Right lobe of liver (tissue), 6 donors: ENCODE data around the gene DNAJA4. TPM values are rescaled to one million over a fixed set of nuclear protein-coding genes. Genes with fewer than 3 reads are reported as not detected.

Source experiments
- ATAC-seq, 4 donors: fragments of 200-7000 bp; cut with Tn5 transposase; one replicate each; pipeline ENCODE4 v1.9.1; 2020; ENCODE audit warnings: mild to moderate bottlenecking in 4 of 4, moderate library complexity in 4 of 4
- DNase-seq, 3 donors: peaks; one replicate each; pipeline ENCODE4 v3.0.0-alpha.2; 2020
- H3K27ac ChIP-seq, 3 donors: fragments of 200-600 bp; one replicate each; pipeline ENCODE4 v1.8.0; 2022
- H3K27me3 ChIP-seq, 2 donors: fragments of 200-600 bp; one replicate each; pipeline ENCODE4 v1.8.0; 2022
- H3K36me3 ChIP-seq, 4 donors: fragments of 200-600 bp; sonication (generic) in 1 of 4; one replicate each; pipeline versions ENCODE4 v1.5.1 to v1.8.0; 2017 to 2022; ENCODE audit warnings: control low read depth in 1 of 4
- H3K4me1 ChIP-seq, 4 donors: fragments of 200-600 bp; sonication (generic) in 1 of 4; one replicate each; pipeline versions ENCODE4 v1.5.1 to v1.8.0; 2017 to 2022; ENCODE audit warnings: control low read depth in 1 of 4
- H3K4me3 ChIP-seq, 3 donors: fragments of 200-600 bp; one replicate each; pipeline ENCODE4 v1.8.0; 2022
- H3K9me3 ChIP-seq, 4 donors: fragments of 200-600 bp; sonication (generic) in 1 of 4; one replicate each; pipeline versions ENCODE4 v1.5.1 to v1.8.0; 2017 to 2022; ENCODE audit warnings: control low read depth in 1 of 4
- CTCF ChIP-seq, 4 donors: fragments of 200-600 bp in 3 of 4; fragments of 450-650 bp in 1 of 4; IDR thresholded peaks; one replicate each; pipeline versions ENCODE4 v1.5.1 to v1.8.0; 2016 to 2022; ENCODE audit warnings: antibody characterized with exemption in 4 of 4, mild to moderate bottlenecking in 2 of 4
- POLR2A ChIP-seq: fragments of 450-650 bp; IDR thresholded peaks from one replicate; pipeline ENCODE4 v1.6.1; 2017; ENCODE audit warnings: antibody characterized with exemption, mild to moderate bottlenecking
- WGBS: methylation state at CpG from one replicate; pipeline ENCODE4 v1.1.6; 2018; ENCODE audit warnings: low coverage, low lambda C conversion rate; ENCODE audit not compliant: insufficient coverage; ENCODE audit errors: missing lambda C conversion rate; 5-methylcytosine and 5-hydroxymethylcytosine counted together
- intact Hi-C, 2 donors: fragments of 100-400 bp; cut with DNase I; formaldehyde crosslinking; loops; one replicate each; pipeline versions ENCODE4 v1.11.2 to v1.14.1; 2022
- total RNA-seq, 6 experiments: library from RNA; depleted of rRNA in 2 of 6; stranded (reverse); fragments of >200 nt in 2 of 6; fragmentation: NEBNext Ultra II Directional in 3 of 6; extraction: Animal tissue kit (Norgen Biotek cat#: 25700) in 3 of 6; gene quantifications; one replicate each; pipeline versions ENCODE4 v1.1.0 to v1.2.4, GENCODE V29; 2016 to 2023
- donor health status: DM: no; HTN: yes; CAD: no.
- donor health status: DM: no; HTN: no; CAD: no.
- donor health status: DM: no; HTN: no; CAD: no.
- donor health status: DM: no; HTN: yes; CAD: no.
- donor health status: DM: no; HTN: yes; CAD: no.

Gene DNAJA4
- total RNA-seq, 6 experiments from 2014 or later: 0.73 to 3.4 (median 1.9) TPM

DNA sequence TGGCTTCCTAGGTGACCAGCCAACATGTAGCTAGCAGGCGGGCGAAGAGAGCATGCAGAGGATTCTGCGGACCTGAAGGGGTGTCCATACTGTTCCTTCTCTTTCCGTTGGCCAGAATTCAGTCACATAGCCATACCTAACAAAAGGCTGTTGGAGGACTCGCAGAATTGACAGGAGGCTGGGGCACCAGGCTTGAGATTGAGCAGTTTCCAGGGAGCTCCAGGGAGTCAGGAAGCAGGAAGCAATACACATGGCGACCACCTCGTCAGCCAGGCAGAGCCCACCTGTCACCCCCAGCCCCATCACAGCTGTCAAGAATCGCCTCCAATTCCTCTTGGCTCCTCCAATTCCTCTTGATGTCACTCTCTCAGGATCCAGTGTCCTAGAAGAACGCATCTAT lies 13.2 kb upstream of the DNAJA4 start:
- H3K27me3 ChIP-seq: no peaks in the 10 kb centered on the region
- TF ChIP-seq POLR2A (no peak), CTCF (IDR thresholded peaks at IDR 0.05) (no peak)
- H3K4me1 ChIP-seq: no peaks in the 10 kb centered on the region
- WGBS: 89% methylated on average over 3 of the region's 9 CpGs
- intact Hi-C loops: no loop called here
- ATAC-seq (no peak), DNase-seq (no peak)
- H3K9me3 ChIP-seq: no peaks in the 10 kb centered on the region
- no peak overlapping the region for H3K27ac ChIP-seq
- H3K36me3 ChIP-seq: no peaks in the 10 kb centered on the region
- H3K4me3 ChIP-seq: no peak overlapping the region

- intact Hi-C loops: no loop called here
- Histone ChIP-seq H3K4me1 (no peaks in the 10 kb centered on the region), H3K4me3 (no peak overlapping the region), H3K36me3 (no peaks in the 10 kb centered on the region), H3K27me3 (no peaks in the 10 kb centered on the region), H3K9me3 (no peaks in the 10 kb centered on the region), H3K27ac (no peak overlapping the region)
- TF ChIP-seq POLR2A (no peak), CTCF (IDR thresholded peaks at IDR 0.05) (no peak)
- ATAC-seq: no peak
- no peak for DNase-seq
- no CpG with 5 or more reads among the region's 1 CpG for WGBS
Measured at GRCh38 chr15:78255421-78256043, 8.8 kb upstream of the DNAJA4 start.

DNA sequence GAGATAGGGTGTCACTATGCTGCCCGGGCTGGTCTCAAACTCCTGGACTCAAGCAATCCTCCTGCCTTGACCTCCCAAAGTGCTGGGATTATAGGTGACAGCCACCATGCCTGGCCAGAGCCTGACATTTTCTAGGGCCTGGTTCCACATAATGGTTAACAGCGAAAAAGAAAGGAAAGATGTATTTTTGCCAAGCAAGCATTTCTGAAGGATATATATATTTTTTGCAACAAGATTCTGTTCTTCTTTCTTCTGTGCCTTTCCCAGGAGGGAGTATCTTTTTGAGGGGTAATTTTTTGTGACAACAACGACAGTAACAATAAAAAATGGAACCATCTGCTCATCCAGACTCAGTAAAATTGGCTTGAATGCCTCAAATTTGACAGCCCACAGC lies 8.3 kb upstream of the DNAJA4 start:
- Histone ChIP-seq H3K9me3 (no peaks in the 10 kb centered on the region), H3K27ac (no peak overlapping the region), H3K4me3 (no peak overlapping the region), H3K27me3 (no peaks in the 10 kb centered on the region), H3K4me1 (no peaks in the 10 kb centered on the region), H3K36me3 (no peaks in the 10 kb centered on the region)
- no peak for ATAC-seq
- DNase-seq: no peak
- no peak for TF ChIP-seq POLR2A
- TF ChIP-seq CTCF (IDR thresholded peaks at IDR 0.05): no peak
- WGBS: 58% methylated on average over 2 of the region's 3 CpGs
- intact Hi-C loops: no loop called here

GRCh38 chr15:78257681-78258080 lies 6.7 kb upstream of the DNAJA4 start:
- intact Hi-C loops: no loop called here
- Histone ChIP-seq H3K27me3 (no peaks in the 10 kb centered on the region), H3K9me3 (no peaks in the 10 kb centered on the region), H3K36me3 (no peaks in the 10 kb centered on the region), H3K27ac (no peak overlapping the region), H3K4me1 (no peaks in the 10 kb centered on the region), H3K4me3 (no peak overlapping the region)
- 82% methylated on average over 3 of the region's 3 CpGs for WGBS
- TF ChIP-seq CTCF (IDR thresholded peaks at IDR 0.05) (no peak), POLR2A (no peak)
- DNase-seq (no peak), ATAC-seq (no peak)

DNA sequence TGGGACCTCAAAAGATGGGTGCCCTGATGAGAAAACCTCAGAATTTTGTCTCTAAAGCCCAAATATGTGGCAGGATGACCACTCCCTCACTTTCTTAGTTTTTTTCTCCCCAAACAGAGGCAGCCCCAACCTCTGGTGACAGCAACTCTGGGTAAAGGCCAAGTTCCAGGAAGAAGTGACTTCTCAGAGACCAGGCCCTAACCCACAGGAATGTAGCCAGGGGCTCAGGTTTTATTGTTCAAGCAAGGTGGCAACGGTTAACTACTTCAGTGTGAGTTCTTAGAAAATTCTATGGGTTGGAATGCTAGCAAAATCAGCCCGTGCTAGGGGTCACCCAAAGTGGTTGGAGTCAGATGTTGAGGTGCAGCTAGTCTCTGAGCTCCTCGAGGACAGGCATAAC lies 5.1 kb upstream of the DNAJA4 start:
- TF ChIP-seq CTCF (IDR thresholded peaks at IDR 0.05) (no peak), POLR2A (no peak)
- no peak for DNase-seq
- Histone ChIP-seq H3K9me3 (no peaks in the 10 kb centered on the region), H3K4me1 (no peaks in the 10 kb centered on the region), H3K4me3 (no peak overlapping the region), H3K27me3 (no peaks in the 10 kb centered on the region), H3K27ac (no peak overlapping the region), H3K36me3 (no peaks in the 10 kb centered on the region)
- ATAC-seq: no peak
- intact Hi-C loops: no loop called here
- WGBS: 84% methylated on average over 3 of the region's 3 CpGs
